ENCODE measurements around the gene RNF223. TPM values are rescaled to one million over a fixed set of nuclear protein-coding genes. Genes with fewer than 3 reads are reported as not detected.
"Not testable (repeated sequence)": the region's sequence is repeated elsewhere in the genome, so short reads cannot be mapped to it uniquely, and the experiment has no call there.

The RNF223 gene
- total RNA-seq, 1 experiment from 2014 or later = not detected

DNA sequence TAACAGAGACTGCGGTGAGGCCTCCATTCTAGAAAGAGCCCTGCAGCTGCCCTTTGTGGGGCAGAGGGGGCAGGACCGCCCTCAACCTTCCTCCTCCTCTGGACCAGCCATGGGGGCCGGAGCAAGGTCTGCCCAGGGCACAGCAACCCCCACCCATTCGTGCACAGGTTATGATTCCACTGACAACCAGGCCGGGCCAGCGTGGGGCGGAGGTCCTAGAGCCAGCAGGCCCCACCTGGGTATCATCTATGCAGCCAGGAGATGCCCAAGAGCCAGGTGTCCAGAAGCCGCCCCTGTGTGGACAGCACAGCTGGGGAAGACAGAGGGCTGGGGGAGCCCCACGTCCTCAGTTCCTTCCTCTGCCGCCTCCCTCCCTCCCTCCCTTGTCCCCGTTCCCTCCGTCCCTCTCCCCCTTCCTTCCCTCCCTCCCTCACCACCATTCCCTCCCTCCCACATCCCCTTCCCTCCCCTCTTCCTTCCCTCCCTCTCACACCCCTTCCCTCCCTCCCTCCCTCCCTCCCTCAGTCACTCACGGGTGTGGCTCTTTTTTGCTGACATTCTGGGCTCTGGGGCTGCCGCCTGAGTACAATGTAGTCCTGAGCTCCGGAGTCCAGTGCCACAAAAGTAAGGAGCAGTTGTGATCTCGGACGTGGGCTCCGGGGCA lies 12.3 kb downstream of the RNF223 start:
- Histone ChIP-seq H3K27ac (ENCODE audit: low read length) (no peak overlapping the region), H3K36me3 (ENCODE audit: insufficient read depth, low read length) (no peaks in the 10 kb centered on the region), H3K9ac (ENCODE audit: low read length) (no peak overlapping the region), H3K27me3 (ENCODE audit: low read length) (no peaks in the 10 kb centered on the region), H3K9me2 (replicated peaks; ENCODE audit: insufficient read depth, low read length) (no peaks in the 10 kb centered on the region), H3K4me3 (ENCODE audit: low read length) (no peak overlapping the region), H3K9me3 (ENCODE audit: low read length) (no peaks in the 10 kb centered on the region), H3K4me1 (ENCODE audit: low read length) (peaks cover 14% of the 10 kb centered on the region), H2AFZ (ENCODE audit: low read length) (no peak overlapping the region), H3K4me2 (ENCODE audit: low read depth, low read length, poor library complexity, severe bottlenecking) (no peak overlapping the region), H3K79me2 (ENCODE audit: low read length) (no peaks in the 10 kb centered on the region), H4K20me1 (ENCODE audit: insufficient read depth, low read depth, low read length) (peaks cover 11% of the 10 kb centered on the region; the same call in 1 of the 2 replicates)
- no peak for DNase-seq

DNA sequence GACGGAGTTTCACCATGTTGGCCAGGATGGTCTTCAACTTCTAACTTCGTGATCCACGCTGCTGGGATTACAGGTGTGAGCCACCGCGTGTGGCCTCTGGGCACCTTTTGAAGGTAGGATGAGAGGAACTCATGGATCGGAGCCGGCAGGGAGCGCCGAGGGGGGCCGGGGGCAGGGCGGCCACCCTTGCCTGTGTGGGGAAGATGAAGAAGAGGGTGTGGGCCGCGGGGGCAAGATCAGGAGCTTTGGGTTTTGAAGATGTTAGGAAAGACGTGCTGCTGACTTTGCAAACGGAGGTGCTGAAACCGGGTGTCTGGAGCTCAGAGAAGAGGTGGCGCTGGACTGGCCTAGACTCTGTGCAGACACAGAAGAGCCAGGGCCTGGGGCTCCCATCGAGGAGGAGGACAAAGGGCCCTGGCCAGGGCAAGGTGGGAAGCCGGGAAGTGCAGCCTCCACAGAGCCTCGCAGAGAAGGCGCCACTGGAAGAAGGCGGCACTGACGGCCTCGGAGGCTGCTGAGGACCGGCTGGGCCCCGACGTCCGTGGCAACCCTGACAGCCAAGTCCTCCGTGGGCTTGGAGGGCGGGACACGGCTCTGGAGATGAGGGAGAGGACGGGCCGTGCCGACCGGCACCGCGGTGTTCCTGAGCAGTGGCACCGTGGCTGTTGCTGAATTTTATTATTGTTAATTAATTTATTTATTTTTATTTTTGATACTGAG lies 13.7 kb downstream of the RNF223 start:
- H3K9ac ChIP-seq (ENCODE audit: low read length) = no peak overlapping the region
- no peaks in the 10 kb centered on the region for H3K79me2 ChIP-seq (ENCODE audit: low read length)
- peaks cover 13% of the 10 kb centered on the region; the same call in 1 of the 2 replicates for H4K20me1 ChIP-seq (ENCODE audit: insufficient read depth, low read depth, low read length)

DNA sequence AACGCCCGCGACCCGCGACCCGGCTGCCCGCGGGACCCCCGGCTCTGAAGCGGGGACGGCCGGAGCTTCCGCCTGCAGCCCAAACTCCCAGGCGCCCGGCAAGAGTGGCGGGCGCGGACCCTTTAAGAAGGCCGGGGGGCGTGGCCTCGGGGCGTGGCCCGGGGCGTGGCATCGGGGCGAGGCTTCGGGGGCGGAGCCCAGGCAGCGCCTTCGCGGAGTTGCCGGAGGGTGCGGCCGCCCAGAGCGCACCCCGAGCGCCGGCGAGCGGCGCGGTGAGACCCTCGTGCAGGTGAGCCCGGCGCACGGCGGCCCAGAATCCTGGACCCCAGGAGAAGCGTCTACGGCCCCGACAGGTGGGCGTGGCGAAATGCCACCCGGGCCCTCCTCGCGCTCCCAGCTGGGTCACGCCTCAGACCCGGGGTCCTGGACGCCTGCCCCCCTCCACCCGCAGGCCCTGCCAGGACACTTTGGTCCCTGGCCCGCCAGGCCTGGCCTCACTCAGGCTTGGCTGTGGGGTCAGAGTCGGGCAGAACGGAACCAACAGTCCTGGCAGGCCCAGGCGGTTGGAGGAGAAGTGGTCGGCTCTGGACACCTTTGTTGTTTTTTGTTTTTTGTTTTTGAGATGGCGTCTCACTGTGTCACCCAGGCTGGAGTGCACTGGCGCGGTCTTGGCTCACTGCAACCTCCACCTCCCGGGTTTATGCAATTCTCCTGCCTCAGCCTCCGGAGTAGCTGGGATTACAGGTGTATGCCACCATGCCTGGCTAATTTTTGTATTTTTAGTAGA lies 14.4 kb downstream of the RNF223 start:
- peak; percentile 97 for DNase-seq
- Histone ChIP-seq H3K36me3 (ENCODE audit: insufficient read depth, low read length) (no peaks in the 10 kb centered on the region), H3K79me2 (ENCODE audit: low read length) (no peaks in the 10 kb centered on the region), H3K9me3 (ENCODE audit: low read length) (no peaks in the 10 kb centered on the region), H3K27ac (ENCODE audit: low read length) (no peak overlapping the region), H3K4me1 (ENCODE audit: low read length) (peaks cover 14% of the 10 kb centered on the region), H3K4me3 (ENCODE audit: low read length) (peak overlapping the region; percentile 64), H2AFZ (ENCODE audit: low read length) (0 out of 2 replicates have a peak overlapping the region, but pooled peaks have one; percentile 36), H3K27me3 (ENCODE audit: low read length) (no peaks in the 10 kb centered on the region), H3K4me2 (ENCODE audit: low read depth, low read length, poor library complexity, severe bottlenecking) (peak overlapping the region; percentile 68), H3K9ac (ENCODE audit: low read length) (peak overlapping the region; percentile 54), H4K20me1 (ENCODE audit: insufficient read depth, low read depth, low read length) (peaks cover 15% of the 10 kb centered on the region; the same call in 1 of the 2 replicates), H3K9me2 (replicated peaks; ENCODE audit: insufficient read depth, low read length) (no peaks in the 10 kb centered on the region)

More for the DNA sequence above, 13.7 kb downstream of the RNF223 start:
- Histone ChIP-seq H3K27ac (ENCODE audit: low read length) (no peak overlapping the region), H3K36me3 (ENCODE audit: insufficient read depth, low read length) (no peaks in the 10 kb centered on the region), H3K27me3 (ENCODE audit: low read length) (no peaks in the 10 kb centered on the region), H3K4me3 (ENCODE audit: low read length) (no peak overlapping the region), H3K9me2 (replicated peaks; ENCODE audit: insufficient read depth, low read length) (no peaks in the 10 kb centered on the region), H3K4me2 (ENCODE audit: low read depth, low read length, poor library complexity, severe bottlenecking) (no peak overlapping the region), H3K4me1 (ENCODE audit: low read length) (peaks cover 14% of the 10 kb centered on the region), H2AFZ (ENCODE audit: low read length) (no peak overlapping the region), H3K9me3 (ENCODE audit: low read length) (no peaks in the 10 kb centered on the region)
- no peak for DNase-seq

DNA sequence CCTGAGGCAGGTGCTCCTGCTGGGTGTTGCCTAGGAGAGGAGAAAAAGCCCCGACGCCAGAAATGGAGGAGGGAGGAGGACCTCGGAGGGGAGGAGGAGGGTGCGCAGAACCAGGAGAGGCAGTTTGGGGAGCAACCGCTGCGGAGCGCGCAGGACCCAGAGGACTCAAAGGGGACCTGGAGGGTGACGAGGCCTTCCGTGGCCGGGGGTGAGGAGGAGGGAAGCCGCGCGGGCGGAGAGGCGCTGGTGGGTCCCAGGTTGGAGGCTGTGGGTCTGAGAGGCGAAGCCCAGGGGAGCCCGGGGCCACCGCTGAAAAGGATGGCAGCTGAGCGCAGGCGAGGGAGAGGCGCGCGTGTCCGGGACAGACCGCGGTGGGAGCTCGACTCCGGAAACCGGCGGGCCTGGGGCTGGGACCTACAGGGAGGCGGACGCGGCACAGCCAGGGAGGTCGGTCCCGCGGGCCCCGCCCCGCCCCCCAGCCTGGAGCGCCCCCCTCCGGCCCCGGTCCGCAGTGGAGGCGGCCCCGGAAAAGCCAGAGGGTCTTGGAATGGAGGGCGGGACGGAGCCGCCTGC lies 15.1 kb downstream of the RNF223 start:
- no peaks in the 10 kb centered on the region for H3K36me3 ChIP-seq (ENCODE audit: insufficient read depth, low read length)

DNA sequence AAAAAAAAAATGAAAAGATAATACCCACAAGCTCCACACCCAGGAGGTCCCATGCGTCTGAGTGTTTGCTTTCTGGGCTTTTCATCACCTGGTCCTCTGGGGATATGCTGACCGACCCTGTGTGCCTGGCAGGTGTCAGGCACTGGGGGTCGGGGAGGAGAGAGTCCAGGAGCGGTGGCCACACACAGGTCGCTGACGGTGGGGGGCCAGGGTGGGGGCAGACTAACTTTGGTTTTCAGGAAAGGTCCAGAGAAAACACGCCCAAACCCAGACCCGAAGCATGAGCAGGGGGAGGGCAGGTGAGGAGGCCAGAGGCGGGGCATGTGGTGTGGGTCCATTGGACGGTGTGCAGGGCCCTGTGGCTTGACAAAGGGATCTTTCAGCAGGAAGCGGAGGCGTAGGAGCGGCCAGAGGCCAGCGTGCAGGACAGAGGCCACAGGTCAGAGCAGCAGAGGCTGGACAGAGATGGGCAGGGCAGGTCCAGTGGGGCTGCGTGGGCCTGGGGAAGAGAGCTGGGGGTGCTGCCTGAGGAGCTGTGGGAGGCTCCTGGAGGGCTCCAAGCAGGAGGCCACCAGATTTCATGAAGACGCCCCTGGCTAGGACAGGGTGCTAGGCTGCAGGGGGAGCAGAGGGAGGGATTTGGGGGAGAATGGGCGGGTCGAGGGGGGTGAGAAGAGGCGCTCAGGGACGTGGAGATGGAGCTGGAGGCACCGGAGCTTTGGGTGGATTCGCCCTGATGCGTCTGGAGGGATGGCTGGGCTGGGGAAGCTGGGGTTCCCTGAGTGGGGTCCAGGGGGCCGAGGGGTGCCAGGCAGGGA lies 15.8 kb downstream of the RNF223 start:
- no peak overlapping the region for H3K4me3 ChIP-seq (ENCODE audit: low read length)
- H3K4me2 ChIP-seq (ENCODE audit: low read depth, low read length, poor library complexity, severe bottlenecking) = peak overlapping the region; percentile 68

More for the DNA sequence above, 15.1 kb downstream of the RNF223 start:
- Histone ChIP-seq H3K27me3 (ENCODE audit: low read length) (no peaks in the 10 kb centered on the region), H4K20me1 (ENCODE audit: insufficient read depth, low read depth, low read length) (peaks cover 10% of the 10 kb centered on the region; the same call in 1 of the 2 replicates), H3K4me1 (ENCODE audit: low read length) (peaks cover 11% of the 10 kb centered on the region), H3K79me2 (ENCODE audit: low read length) (no peaks in the 10 kb centered on the region), H3K4me2 (ENCODE audit: low read depth, low read length, poor library complexity, severe bottlenecking) (peak overlapping the region; percentile 68), H2AFZ (ENCODE audit: low read length) (0 out of 2 replicates have a peak overlapping the region, but pooled peaks have one; percentile 36), H3K27ac (ENCODE audit: low read length) (no peak overlapping the region), H3K9me2 (replicated peaks; ENCODE audit: insufficient read depth, low read length) (no peaks in the 10 kb centered on the region), H3K9ac (ENCODE audit: low read length) (peak overlapping the region; percentile 54), H3K4me3 (ENCODE audit: low read length) (peak overlapping the region; percentile 64), H3K9me3 (ENCODE audit: low read length) (no peaks in the 10 kb centered on the region)
- DNase-seq = no peak

DNA sequence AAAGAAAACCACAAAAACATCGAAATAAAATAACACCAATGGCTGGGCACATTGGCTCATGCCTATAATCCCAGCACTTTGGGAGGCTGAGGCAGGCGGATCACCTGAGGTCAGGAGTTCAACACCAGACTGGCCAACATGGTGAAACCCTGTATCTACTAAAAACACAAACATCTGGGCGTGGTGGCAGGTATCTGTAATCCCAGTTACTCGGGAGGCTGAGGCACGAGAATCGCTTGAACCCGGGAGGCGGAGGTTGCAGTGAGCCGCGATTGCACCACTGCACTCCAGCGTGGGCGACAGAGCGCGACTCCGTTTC lies 16.4 kb downstream of the RNF223 start:
- H3K4me2 ChIP-seq (ENCODE audit: low read depth, low read length, poor library complexity, severe bottlenecking); H3K36me3 ChIP-seq (ENCODE audit: insufficient read depth, low read length); H4K20me1 ChIP-seq (ENCODE audit: insufficient read depth, low read depth, low read length); H3K9ac ChIP-seq (ENCODE audit: low read length); H3K79me2 ChIP-seq (ENCODE audit: low read length); DNase-seq; H3K4me1 ChIP-seq (ENCODE audit: low read length); H3K9me3 ChIP-seq (ENCODE audit: low read length); H3K9me2 ChIP-seq (replicated peaks; ENCODE audit: insufficient read depth, low read length); H3K27me3 ChIP-seq (ENCODE audit: low read length); H3K4me3 ChIP-seq (ENCODE audit: low read length); H2AFZ ChIP-seq (ENCODE audit: low read length); H3K27ac ChIP-seq (ENCODE audit: low read length): not testable (repeated sequence)

More for the DNA sequence above, 15.8 kb downstream of the RNF223 start:
- no peaks in the 10 kb centered on the region for H3K9me3 ChIP-seq (ENCODE audit: low read length)
- no peak overlapping the region for H2AFZ ChIP-seq (ENCODE audit: low read length)
- no peaks in the 10 kb centered on the region for H3K79me2 ChIP-seq (ENCODE audit: low read length)
- H3K4me1 ChIP-seq (ENCODE audit: low read length) = peaks cover 10% of the 10 kb centered on the region
- no peak overlapping the region for H3K27ac ChIP-seq (ENCODE audit: low read length)
- H3K9me2 ChIP-seq (replicated peaks; ENCODE audit: insufficient read depth, low read length) = no peaks in the 10 kb centered on the region
- H3K27me3 ChIP-seq (ENCODE audit: low read length) = no peaks in the 10 kb centered on the region
- DNase-seq = no peak
- peak overlapping the region; percentile 54 for H3K9ac ChIP-seq (ENCODE audit: low read length)
- H4K20me1 ChIP-seq (ENCODE audit: insufficient read depth, low read depth, low read length) = peaks cover 9% of the 10 kb centered on the region; the same call in 1 of the 2 replicates
- H3K36me3 ChIP-seq (ENCODE audit: insufficient read depth, low read length) = no peaks in the 10 kb centered on the region

DNA sequence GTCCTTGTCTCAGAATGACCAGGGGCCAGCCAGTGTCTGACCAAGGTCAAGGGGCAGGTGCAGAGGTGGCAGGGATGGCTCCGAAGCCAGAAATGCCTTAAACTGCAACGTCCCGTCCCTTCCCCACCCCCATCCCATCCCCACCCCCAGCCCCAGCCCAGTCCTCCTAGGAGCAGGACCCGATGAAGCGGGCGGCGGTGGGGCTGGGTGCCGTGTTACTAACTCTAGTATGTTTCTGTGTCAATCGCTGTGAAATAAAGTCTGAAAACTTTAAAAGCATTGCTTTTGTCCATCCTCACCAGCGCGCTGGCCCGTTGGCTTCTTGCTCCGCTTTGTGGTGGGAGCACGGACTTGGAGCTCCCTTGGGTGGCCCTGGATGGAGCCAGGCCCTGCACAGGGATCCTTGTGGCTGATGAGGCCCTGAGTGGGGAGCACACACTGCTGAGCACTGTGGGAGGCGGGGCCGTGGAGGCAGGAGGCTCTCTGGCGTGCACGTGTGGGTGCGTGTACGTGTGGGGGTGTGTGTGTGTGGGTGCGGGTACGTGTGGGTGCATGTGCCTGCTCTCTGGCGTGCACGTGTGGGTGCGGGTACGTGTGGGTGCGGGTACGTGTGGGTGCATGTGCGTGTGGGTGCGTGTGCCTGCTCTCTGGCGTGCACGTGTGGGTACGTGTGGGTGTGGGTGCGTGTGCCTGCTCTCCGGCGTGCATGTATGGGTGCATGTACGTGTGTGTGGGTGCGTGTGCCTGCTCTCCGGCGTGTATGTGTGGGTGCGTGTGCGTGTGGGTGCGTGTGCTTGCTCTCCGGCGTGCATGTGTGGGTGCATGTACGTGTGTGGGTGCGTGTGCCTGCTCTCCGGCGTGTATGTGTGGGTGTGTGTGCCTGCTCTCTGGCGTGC lies 18.0 kb downstream of the RNF223 start:
- no peak for DNase-seq
- H4K20me1 ChIP-seq (ENCODE audit: insufficient read depth, low read depth, low read length) = peaks cover 9% of the 10 kb centered on the region; the same call in 1 of the 2 replicates

More for the DNA sequence above, 18.0 kb downstream of the RNF223 start:
- no peaks in the 10 kb centered on the region for H3K9me3 ChIP-seq (ENCODE audit: low read length)
- H2AFZ ChIP-seq (ENCODE audit: low read length) = no peak overlapping the region
- no peaks in the 10 kb centered on the region for H3K36me3 ChIP-seq (ENCODE audit: insufficient read depth, low read length)
- H3K27me3 ChIP-seq (ENCODE audit: low read length) = no peaks in the 10 kb centered on the region
- no peaks in the 10 kb centered on the region for H3K9me2 ChIP-seq (replicated peaks; ENCODE audit: insufficient read depth, low read length)
- H3K9ac ChIP-seq (ENCODE audit: low read length) = no peak overlapping the region
- no peak overlapping the region for H3K4me3 ChIP-seq (ENCODE audit: low read length)
- no peaks in the 10 kb centered on the region for H3K79me2 ChIP-seq (ENCODE audit: low read length)
- H3K4me1 ChIP-seq (ENCODE audit: low read length) = peaks cover 10% of the 10 kb centered on the region
- H3K4me2 ChIP-seq (ENCODE audit: low read depth, low read length, poor library complexity, severe bottlenecking) = no peak overlapping the region
- H3K27ac ChIP-seq (ENCODE audit: low read length) = no peak overlapping the region
